Glomerular endothelial cell (primary cell): ENCODE data around the gene ITPR3. TPM values are rescaled to one million over a fixed set of nuclear protein-coding genes. Genes with fewer than 3 reads are reported as not detected.

Experiments used
- DNase-seq: peaks from one replicate; pipeline ENCODE4 v3.0.0-alpha.2; 2011; ENCODE audit warnings: low read depth, low spot score; ENCODE audit errors: extremely low read depth
- total RNA-seq: library from RNA; depleted of rRNA; stranded (reverse); fragments of >200 nt; gene quantifications from 2 replicates; pipeline ENCODE4 v1.2.3, GENCODE V29; 2015

The ITPR3 gene
- total RNA-seq, 1 donor from 2014 or later = 66.6 TPM

- peak; percentile 69 for DNase-seq
Observed at GRCh38 chr6:33711140-33712129, 90.3 kb downstream of the ITPR3 start, which contains the start of gene UQCC2. Gene UQCC2 (minus strand): TSS chr6:33711700. CDS start chr6:33711686, 14 bp downstream.

- DNase-seq = no peak
Observed at GRCh38 chr6:33712914-33713313, 91.8 kb downstream of the ITPR3 start.

GRCh38 chr6:33713786-33714185, 92.7 kb downstream of the ITPR3 start:
- no peak for DNase-seq

- no peak for DNase-seq
Observed at GRCh38 chr6:33714385-33715040, 93.4 kb downstream of the ITPR3 start.

- DNase-seq = no peak
Observed at GRCh38 chr6:33716379-33716778, 95.3 kb downstream of the ITPR3 start.

- no peak for DNase-seq
Observed at GRCh38 chr6:33716890-33717632, 95.9 kb downstream of the ITPR3 start.

- no peak for DNase-seq
Observed at GRCh38 chr6:33717934-33718455, 96.9 kb downstream of the ITPR3 start.

GRCh38 chr6:33718713-33719112, 97.6 kb downstream of the ITPR3 start:
- no peak for DNase-seq

GRCh38 chr6:33719326-33719987, 98.3 kb downstream of the ITPR3 start:
- DNase-seq = no peak

GRCh38 chr6:33720998-33721397, 99.9 kb downstream of the ITPR3 start:
- DNase-seq = no peak

GRCh38 chr6:33721508-33721907, 100.4 kb downstream of the ITPR3 start:
- no peak for DNase-seq

GRCh38 chr6:33722103-33722623, 101.0 kb downstream of the ITPR3 start:
- DNase-seq = no peak

GRCh38 chr6:33723371-33724085, 102.4 kb downstream of the ITPR3 start:
- DNase-seq = no peak

GRCh38 chr6:33724102-33725023, 103.2 kb downstream of the ITPR3 start:
- DNase-seq = no peak

GRCh38 chr6:33725222-33725621, 104.1 kb downstream of the ITPR3 start:
- DNase-seq = no peak

- no peak for DNase-seq
Observed at GRCh38 chr6:33725891-33726673, 105.0 kb downstream of the ITPR3 start.

GRCh38 chr6:33726696-33727095, 105.6 kb downstream of the ITPR3 start:
- DNase-seq = no peak

GRCh38 chr6:33727126-33727525, 106.0 kb downstream of the ITPR3 start:
- DNase-seq = no peak
